Large intestine (tissue), 3 donors: ENCODE measurements around the gene MEIS1. TPM values are rescaled to one million over a fixed set of nuclear protein-coding genes. Genes with fewer than 3 reads are reported as not detected.
"Not testable (repeated sequence)": the region's sequence is repeated elsewhere in the genome, so short reads cannot be mapped to it uniquely, and the experiment has no call there.

Experiments
- DNase-seq, 2 donors: peaks; one replicate each; pipeline versions ENCODE4 v3.0.0 to v3.0.0-alpha.2; 2013
- H3K27ac ChIP-seq: one replicate; pipeline ENCODE4 v1.5.1; 2013; ENCODE audit warnings: low read length
- H3K27me3 ChIP-seq: 2 replicates; pipeline ENCODE4 v1.6.1; 2013; ENCODE audit warnings: low read length; ENCODE audit not compliant: control insufficient read depth, insufficient read depth
- H3K36me3 ChIP-seq: 2 replicates; pipeline ENCODE4 v1.6.1; 2013; ENCODE audit warnings: low read length; ENCODE audit not compliant: control insufficient read depth, insufficient read depth
- H3K4me1 ChIP-seq: one replicate; pipeline ENCODE4 v1.6.1; 2013; ENCODE audit warnings: low read length; ENCODE audit not compliant: control insufficient read depth, insufficient read depth
- H3K4me3 ChIP-seq: one replicate; pipeline ENCODE4 v1.5.1; 2013; ENCODE audit warnings: low read length
- H3K9me3 ChIP-seq: one replicate; pipeline ENCODE4 v1.6.1; 2013; ENCODE audit warnings: mild to moderate bottlenecking, low read depth, low read length, moderate library complexity; ENCODE audit not compliant: control insufficient read depth
- WGBS: methylation state at CpG from one replicate; pipeline ENCODE4 v1.1.5; 2013; ENCODE audit warnings: low lambda C conversion rate; ENCODE audit not compliant: insufficient coverage; 5-methylcytosine and 5-hydroxymethylcytosine counted together
- polyA plus RNA-seq: library from polyadenylated mRNA; unstranded; fragments of 120-200 nt; gene quantifications from one replicate; pipeline ENCODE4 v1.2.1, GENCODE V29; 2013

Gene MEIS1
- polyA plus RNA-seq, 1 donor = 34.3 TPM

DNA sequence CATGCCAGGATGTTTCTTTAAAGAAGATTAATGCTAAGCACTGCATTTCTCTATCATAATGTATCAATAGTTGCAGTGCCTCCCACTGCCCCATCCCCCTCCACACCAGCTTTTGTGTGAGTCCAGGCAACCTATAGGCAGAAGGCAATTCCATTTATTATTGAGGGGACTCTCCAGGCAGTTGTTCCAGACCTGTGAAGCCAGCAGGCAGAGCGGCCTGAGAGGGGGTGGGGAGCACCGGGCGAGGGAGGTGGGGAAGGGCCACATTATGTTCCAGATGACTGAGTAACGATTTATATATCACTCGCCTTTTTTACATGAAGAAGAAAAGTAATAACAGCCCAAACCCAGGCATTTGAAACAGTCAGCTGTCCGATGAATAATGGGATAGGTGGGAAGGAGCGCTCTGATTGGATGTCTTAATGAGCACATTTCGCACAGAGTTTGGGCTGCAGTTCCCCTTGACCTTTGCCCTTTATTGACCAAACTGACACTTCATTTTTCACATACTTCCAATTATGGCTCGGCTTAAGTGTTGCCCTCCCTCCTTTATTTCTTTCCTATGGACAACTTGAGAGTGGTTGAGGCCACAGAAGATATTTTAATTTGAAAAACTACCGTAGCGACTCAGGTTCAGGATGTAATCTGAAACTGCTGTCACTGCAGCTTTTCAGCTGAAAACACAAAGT lies 34.4 kb downstream of the MEIS1 start:
- Histone ChIP-seq H3K4me3 (no peak overlapping the region), H3K9me3 (no peaks in the 10 kb centered on the region), H3K27me3 (no peaks in the 10 kb centered on the region), H3K4me1 (no peaks in the 10 kb centered on the region), H3K27ac (no peak overlapping the region), H3K36me3 (peaks cover 15% of the 10 kb centered on the region)
- DNase-seq = no peak
- WGBS = no CpG with 5 or more reads among the region's 11 CpGs

GRCh38 chr2:66470199-66470598 lies 35.3 kb downstream of the MEIS1 start:
- no peaks in the 10 kb centered on the region for H3K4me1 ChIP-seq
- no peak for DNase-seq
- WGBS = 50% methylated on average over 1 of the region's 2 CpGs
- no peaks in the 10 kb centered on the region for H3K27me3 ChIP-seq
- no peak overlapping the region for H3K27ac ChIP-seq
- peaks cover 15% of the 10 kb centered on the region for H3K36me3 ChIP-seq
- no peak overlapping the region for H3K4me3 ChIP-seq
- no peaks in the 10 kb centered on the region for H3K9me3 ChIP-seq

DNA sequence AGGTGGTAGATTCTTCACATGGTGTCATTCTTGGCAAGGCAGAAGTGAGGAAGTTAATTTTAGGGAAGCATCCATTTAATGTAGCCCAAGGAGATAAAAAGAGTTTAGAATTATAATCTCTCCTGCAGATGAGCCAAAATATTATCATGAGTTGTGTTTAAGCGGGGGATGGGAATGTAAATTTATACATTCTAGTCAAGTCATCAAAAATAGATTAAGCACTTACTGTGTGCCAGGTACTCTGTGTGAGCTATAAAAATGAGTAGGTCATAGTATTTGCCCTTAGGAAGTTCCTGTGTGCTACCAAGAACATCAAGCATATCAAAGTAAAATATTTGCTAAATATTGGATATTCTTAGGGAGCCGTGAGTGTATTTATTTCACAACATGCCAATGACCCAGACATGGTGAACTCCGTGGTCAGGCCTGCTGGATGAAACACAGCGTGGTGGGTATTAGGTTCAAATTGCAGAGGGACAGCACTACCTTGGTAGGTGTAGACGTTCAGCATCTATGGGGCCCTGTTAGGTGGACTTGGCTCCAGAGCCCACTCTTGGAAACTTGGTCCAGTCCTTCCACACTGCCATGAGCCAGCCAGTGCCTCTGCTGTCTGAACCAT lies 37.4 kb downstream of the MEIS1 start:
- no peaks in the 10 kb centered on the region for H3K4me1 ChIP-seq

DNA sequence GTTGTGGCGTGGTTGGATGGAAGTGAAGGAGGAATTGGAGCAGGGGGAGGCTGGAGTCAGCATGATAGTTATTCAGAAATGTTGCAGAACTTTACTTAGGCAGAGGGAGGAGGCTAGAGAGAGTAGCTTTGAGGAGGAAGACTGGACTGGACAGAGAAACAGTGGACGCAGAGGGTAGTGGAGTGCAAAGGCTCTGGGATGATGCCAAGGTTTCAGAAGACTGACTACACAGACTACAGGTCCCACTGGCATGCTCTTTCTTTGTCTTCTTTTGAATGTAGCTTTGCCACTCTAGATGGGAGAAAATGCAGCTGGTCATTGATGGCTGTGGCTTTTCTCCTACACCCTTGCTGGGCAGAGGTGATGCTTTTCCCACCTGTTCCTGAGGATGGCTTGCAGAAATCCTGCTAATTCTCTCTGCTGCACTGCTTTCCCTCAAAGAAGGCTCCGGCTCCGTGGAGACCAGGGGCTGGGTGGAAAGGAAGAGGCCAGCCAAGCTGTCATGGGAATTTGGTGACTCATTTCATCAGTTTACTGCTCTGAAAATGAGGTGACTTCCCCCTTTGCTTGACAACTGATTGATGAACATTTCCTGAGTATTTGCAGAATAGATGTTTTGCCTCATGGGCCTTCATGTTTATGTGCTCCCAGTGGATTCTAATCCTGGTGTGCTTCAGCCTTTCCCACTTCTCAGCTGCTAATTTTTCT lies 42.4 kb downstream of the MEIS1 start:
- Histone ChIP-seq H3K27ac (no peak overlapping the region), H3K4me1 (peaks cover 7% of the 10 kb centered on the region)
- 100% methylated on average over 1 of the region's 4 CpGs for WGBS

More for the DNA sequence above, 37.4 kb downstream of the MEIS1 start:
- Histone ChIP-seq H3K27ac (no peak overlapping the region), H3K4me3 (no peak overlapping the region), H3K27me3 (no peaks in the 10 kb centered on the region), H3K9me3 (no peaks in the 10 kb centered on the region), H3K36me3 (peaks cover 22% of the 10 kb centered on the region)
- DNase-seq = no peak
- WGBS = no CpG with 5 or more reads among the region's 5 CpGs

DNA sequence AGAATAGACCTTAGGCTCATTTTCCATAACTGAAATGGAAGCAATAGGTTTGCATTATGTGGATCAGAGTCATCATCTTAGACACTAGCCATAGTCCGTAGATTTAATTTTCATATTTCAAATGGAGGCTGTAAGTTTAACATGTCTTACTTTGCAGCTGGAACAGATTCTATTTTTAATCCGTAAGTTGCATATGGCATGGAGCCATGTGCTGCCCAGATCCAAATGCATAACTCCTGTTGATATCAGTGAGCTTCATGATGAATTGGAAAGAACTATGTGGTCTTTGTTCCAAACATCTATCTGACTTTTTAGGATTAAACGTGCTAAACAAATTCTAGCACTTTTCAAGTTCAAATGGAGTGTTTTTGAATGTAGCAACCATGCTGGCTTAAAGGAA lies 43.4 kb downstream of the MEIS1 start:
- no peak overlapping the region for H3K4me3 ChIP-seq
- H3K27ac ChIP-seq = no peak overlapping the region
- 73% methylated on average over 3 of the region's 3 CpGs for WGBS
- no peaks in the 10 kb centered on the region for H3K27me3 ChIP-seq
- no peaks in the 10 kb centered on the region for H3K9me3 ChIP-seq
- peaks cover 13% of the 10 kb centered on the region for H3K36me3 ChIP-seq
- no peak for DNase-seq
- peaks cover 7% of the 10 kb centered on the region for H3K4me1 ChIP-seq

More for the DNA sequence above, 42.4 kb downstream of the MEIS1 start:
- Histone ChIP-seq H3K4me3 (no peak overlapping the region), H3K9me3 (no peaks in the 10 kb centered on the region), H3K36me3 (peaks cover 17% of the 10 kb centered on the region), H3K27me3 (no peaks in the 10 kb centered on the region)
- no peak for DNase-seq

- peaks cover 7% of the 10 kb centered on the region for H3K4me1 ChIP-seq
- peaks cover 15% of the 10 kb centered on the region for H3K36me3 ChIP-seq
- whole genome bisulfite sequencing = 80% methylated on average over 1 of the region's 2 CpGs
- H3K27me3 ChIP-seq = no peaks in the 10 kb centered on the region
- H3K27ac ChIP-seq = no peak overlapping the region
- no peaks in the 10 kb centered on the region for H3K9me3 ChIP-seq
- H3K4me3 ChIP-seq = no peak overlapping the region
- peak; percentile 19 to 70 for DNase-seq
Observed at GRCh38 chr2:66478731-66479316, 43.9 kb downstream of the MEIS1 start.

DNA sequence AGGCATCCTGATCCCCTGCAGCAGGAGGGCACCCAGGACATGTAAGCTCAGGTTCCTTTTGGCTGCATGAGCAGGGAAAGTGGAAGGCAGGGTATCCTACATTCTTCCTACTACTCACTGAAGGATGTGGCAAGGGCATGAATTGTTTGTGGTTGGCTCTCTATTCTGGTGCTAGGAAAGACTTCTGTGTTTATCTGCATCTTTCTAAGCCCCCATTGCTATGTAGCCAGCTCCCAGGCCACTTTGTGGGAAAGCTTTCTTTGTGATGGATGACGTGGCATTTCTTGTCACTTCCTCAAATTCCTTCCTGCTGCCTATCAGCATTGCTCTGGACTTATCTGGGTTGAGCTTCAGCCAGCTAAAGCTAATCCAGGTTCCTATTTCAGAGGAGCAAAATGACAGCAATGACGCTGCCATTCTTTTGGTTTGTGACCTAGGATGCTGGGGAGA lies 46.2 kb downstream of the MEIS1 start:
- H3K4me1 ChIP-seq = peaks cover 7% of the 10 kb centered on the region
- no peak overlapping the region for H3K27ac ChIP-seq
- peak in 1 of 2 donors; percentile 48 for DNase-seq
- WGBS = no CpG with 5 or more reads among the region's 2 CpGs
- H3K36me3 ChIP-seq = peaks cover 4% of the 10 kb centered on the region
- no peaks in the 10 kb centered on the region for H3K27me3 ChIP-seq
- no peaks in the 10 kb centered on the region for H3K9me3 ChIP-seq
- no peak overlapping the region for H3K4me3 ChIP-seq

- H3K27ac ChIP-seq, H3K9me3 ChIP-seq, DNase-seq, H3K4me3 ChIP-seq, H3K27me3 ChIP-seq, H3K4me1 ChIP-seq, H3K36me3 ChIP-seq: not testable (repeated sequence)
- no CpG with 5 or more reads among the region's 2 CpGs for WGBS
Observed at GRCh38 chr2:66485252-66485651, 50.3 kb downstream of the MEIS1 start.

DNA sequence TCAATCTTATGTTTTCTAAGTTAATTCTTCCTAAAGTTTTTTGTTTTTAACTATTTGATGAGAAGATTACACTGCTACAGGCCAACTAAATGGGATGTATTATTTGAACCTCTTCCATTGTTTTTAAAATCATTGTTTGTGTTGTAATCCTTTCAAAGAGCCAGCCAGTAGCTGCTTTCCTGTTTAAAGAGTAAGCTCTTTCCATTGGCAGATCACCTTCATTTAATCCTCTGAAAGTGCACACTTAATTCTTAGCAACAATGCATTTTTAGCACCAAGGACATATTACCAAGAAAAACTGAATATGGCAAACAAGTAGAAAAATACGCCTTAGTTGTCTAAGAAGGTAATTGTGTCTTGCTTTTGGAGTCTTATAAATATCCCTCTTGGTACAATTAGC lies 54.0 kb downstream of the MEIS1 start:
- Histone ChIP-seq H3K4me1 (peaks cover 7% of the 10 kb centered on the region), H3K4me3 (no peak overlapping the region), H3K36me3 (no peaks in the 10 kb centered on the region), H3K27me3 (no peaks in the 10 kb centered on the region), H3K9me3 (no peaks in the 10 kb centered on the region), H3K27ac (no peak overlapping the region)
- no peak for DNase-seq
- no CpG with 5 or more reads among the region's 1 CpG for WGBS

DNA sequence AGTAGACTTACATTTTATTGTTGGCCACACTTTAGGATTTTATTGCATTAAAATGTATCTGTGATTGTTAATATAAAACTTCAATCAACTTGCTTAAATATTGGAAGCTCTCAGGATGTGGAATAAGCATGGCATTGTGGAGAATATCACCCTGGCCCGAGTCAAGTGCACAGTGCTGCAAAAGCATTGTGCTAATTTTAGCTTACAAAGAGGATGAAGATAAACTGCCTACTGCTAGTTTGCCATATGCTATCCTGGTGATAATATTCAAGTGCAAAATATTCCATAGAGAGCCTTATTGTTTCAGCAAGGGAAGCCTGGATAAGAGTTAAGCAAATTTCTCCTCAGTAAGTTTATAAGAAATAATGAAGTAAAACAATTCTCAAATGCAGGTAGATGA lies 54.5 kb downstream of the MEIS1 start:
- Histone ChIP-seq H3K27me3 (no peaks in the 10 kb centered on the region), H3K4me1 (peaks cover 7% of the 10 kb centered on the region), H3K4me3 (no peak overlapping the region), H3K36me3 (no peaks in the 10 kb centered on the region), H3K9me3 (no peaks in the 10 kb centered on the region), H3K27ac (no peak overlapping the region)
- WGBS = no CpG with 5 or more reads among the region's 1 CpG
- DNase-seq = no peak
